Measurements from ENCODE around the gene TUBA4A.
"Not testable (repeated sequence)": the region's sequence is repeated elsewhere in the genome, so short reads cannot be mapped to it uniquely, and the experiment has no call there.

Gene TUBA4A

DNA sequence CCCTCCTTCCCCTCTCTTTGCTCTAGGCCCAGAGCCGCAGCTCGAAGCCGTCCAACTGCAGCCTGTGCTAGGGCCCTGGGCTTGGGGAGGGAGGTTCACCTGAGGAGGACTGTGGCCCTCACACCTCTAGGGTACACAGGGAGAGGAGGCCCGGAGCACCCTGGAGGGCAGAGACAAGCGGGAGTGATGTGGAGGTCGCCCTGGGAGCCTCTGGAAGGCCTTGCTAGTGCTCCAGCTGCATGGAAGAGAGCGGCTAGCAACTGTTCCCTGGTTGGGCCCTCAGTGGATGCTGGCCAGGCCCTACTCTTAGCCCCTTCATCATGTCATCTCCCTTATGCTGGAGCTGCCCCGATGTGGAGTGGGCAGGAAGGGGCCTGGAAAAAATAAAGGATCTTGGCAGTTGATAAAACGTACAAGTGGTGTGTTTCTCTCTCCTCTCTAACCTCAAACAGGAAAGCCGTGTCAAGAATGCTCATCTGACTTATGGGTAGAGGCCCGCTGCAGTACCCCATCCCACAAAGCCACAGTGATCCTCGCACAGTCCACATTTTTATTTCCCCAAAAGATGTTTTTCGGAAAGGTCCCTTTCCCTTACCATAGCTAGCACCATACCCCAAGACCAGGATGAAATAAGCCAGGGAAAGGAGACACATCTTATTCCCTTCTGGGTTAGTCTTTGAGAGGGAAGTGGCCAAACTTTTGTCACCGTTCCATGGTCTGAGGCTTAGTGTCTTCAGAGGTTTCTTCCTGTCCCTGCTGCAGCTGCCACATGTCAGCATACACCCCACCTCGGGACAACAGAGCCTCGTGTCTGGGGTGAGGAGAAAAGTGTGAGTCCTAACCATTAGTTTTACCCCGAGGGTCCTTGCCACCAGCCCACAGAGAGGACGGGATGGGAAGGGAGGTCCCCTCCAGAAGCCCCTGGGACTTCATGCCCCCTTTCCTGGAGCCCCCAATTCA is 44.2 kb downstream of the TUBA4A start:
- no peak for DNase-seq

DNA sequence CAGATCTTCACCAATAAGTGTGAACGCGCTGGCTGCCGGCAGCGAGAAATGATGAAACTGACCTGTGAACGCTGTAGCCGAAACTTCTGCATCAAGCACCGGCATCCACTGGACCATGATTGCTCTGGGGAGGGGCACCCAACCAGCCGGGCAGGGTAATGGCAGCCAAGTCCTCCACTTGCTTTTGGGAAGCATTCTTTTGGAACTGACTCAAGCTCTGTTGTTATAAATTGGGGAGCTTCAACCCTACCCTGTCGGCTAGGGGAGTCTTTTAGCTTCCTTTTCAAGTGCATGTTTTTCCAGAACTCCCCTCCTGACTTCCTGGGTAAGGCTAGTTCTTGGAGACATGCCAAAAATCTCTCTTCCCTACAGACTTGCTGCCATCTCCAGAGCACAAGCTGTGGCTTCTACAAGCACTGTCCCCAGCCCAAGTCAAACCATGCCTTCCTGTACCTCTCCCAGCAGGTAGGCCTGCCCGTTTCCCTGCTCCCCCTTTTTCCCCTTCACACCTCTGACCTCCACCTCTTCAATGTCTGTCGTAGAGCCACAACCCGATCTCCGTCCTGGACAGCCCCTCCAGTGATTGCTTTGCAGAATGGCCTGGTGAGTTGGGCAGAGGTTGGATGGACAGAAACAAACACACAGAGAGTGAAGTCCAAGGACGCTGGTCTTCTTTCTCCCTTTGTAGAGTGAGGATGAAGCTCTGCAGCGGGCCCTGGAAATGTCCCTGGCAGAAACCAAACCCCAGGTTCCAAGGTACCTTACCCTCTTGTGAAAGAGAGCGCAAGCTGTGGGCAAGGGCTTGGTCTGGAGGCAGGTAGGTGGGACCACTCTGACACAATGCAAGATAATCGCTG is 45.6 kb downstream of the TUBA4A start:
- no peak for DNase-seq

DNA sequence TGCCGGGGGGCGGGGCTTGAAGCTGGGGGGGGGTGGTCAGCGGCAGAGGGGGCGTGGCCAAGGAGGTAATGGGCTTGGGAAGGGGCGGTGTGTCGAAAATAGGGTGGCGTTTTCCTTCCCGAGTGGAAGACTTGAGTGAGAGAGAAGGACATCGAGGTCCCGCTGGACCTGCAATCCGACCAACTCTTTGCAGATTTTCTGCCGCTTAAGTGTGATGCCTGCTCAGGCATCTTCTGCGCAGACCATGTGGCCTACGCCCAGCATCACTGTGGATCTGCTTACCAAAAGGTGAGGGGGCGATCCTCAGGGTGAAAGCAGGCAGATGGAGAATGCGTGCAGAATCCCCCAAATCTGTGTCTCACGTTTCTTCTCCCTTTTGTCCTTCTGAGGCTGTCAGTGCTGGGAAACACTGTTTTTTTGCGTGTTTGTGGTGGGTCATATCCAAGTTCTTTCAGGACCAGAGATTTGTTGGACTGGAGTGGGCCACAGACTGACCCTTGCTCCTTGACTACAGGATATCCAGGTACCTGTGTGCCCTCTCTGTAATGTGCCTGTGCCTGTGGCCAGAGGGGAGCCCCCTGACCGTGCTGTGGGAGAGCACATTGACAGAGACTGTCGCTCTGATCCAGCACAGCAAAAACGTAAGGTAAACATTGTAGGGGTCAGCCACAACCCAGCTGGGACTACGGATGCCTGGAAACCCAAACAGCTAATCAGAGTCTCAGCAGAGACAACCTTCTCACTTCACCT is 46.4 kb downstream of the TUBA4A start:
- DNase-seq, result no peak

DNA sequence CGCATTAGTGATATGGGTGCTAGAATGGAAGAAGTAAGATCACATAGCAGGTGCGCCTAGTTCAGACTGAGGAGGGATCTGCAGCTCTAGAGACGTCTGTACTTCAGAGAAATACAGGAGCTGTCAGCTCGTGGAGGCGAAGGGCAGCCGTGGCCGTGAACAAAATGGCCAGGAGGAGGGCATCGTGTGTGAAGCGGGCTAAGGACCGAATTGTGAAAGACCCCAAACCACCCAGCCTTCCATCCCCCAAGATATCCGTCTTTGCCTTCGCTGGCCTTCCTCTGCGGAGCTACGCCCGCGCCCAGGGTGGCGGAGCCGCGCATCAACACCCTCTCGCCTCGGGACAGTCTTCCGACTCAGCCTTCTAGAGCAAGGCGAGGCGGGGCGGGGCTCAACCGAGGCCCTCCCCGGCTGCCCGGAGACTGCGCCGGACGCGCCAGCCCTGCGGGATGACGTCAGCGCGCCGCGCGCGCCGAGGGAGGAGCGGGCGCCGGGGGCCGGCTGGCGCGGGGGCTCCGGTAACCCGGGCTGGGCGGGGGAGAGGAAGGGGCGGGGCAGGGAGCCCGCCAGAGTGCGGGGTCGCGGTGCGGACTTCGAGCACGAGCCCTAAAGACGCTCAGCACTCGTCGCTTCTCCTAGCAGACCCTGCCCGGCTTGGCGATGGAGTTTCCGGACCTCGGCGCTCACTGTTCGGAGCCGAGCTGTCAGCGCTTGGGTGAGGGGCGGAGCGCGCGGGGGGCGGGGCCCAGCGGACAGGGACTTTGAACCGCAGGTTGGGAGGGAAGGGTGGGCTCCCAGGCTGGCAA is 47.2 kb downstream of the TUBA4A start, which contains the start of gene ZFAND2B:
Gene ZFAND2B, plus strand, starts transcription at position 455 of the 806 bp plus-strand sequence. Its CDS starts 206 bp downstream, at position 661.
- peak; percentile 90 for DNase-seq

DNA sequence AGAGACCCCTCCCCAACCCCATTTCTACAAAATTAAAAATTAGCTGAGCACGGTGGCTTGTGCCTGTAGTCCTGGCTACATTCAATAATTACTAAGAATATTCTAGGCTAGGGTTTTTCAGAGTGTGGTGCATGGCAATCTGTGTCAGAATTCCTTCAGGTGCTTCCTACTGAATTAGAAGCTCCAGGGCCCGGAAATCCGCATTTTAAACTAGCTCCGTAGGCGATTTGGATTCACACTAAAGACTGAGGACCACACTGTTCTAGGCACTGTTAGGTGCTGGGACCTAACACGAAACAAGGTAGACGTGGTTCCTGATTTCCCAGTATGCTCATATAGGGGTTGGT is 47.8 kb downstream of the TUBA4A start:
- no peak for DNase-seq

DNA sequence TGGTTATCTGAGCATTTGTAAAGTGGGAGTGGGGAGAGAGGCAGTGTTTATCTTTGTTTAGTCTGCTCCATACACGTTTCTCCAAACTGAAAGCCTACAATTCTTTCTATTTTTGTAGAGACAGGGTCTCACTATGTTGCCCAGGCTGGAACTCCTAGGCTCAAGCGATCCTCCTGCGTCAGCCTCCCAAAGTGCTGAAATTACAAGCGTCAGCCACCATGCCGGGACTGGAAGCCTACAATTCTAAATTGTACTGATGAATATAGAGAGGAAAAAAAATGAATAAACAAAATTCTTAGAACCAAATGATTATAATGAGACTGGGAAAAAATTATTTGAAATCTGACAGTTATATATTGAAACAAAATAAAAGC is 48.6 kb downstream of the TUBA4A start:
- DNase-seq, result no peak

DNA sequence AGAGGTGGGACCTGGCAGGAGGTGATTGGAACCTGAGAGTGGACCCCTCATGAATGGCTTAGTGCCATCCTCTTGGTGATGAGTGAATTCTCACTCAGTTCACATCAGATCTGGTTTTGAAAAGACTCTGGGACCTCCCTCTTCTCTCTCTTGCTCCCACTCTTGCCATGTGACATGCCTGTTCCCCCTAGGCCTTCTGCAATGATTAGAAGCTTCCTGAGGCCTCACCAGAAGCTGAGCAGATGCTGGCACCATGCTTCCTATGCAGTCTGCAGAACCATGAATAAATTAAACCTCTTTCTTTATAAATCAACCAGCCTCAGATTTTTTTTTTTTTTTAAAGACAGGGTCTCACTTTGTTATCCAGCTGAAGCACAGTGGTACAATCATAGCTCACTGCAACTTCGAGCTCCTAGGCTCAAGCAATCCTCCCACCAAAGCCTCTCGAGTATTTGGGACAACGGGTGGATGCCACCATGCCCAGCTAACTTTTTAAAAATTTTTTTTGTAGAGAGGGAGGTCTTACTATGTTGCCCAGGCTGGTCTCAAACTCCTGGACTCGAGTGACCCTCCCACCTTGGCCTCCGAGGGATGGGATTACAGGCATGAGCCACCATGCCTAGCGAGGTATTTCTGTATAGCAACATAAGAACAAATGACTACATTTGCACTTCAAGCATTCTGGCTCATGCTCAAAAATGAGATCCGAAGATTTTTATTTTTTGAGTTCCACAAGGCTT is 49.1 kb downstream of the TUBA4A start:
- no peak for DNase-seq

DNA sequence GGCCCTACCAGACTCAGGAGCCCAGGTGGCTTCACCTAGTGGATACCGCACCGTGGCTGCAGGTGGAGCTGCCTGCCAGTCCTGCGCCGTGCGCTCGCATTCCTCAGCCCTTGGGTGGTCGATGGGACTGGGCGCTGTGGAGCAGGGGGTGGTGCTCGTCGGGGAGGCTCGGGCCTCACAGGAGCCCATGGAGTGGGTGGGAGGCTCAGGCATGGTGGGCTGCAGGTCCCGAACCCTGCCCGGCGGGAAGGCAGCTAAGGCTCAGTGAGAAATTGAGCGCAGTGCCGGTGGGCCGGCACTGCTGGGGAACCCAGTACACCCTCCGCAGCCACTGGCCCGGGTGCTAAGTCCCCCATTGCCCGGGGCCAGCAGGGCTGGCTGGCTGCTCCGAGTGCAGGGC is 52.4 kb downstream of the TUBA4A start:
- DNase-seq, result not testable (repeated sequence)

DNA sequence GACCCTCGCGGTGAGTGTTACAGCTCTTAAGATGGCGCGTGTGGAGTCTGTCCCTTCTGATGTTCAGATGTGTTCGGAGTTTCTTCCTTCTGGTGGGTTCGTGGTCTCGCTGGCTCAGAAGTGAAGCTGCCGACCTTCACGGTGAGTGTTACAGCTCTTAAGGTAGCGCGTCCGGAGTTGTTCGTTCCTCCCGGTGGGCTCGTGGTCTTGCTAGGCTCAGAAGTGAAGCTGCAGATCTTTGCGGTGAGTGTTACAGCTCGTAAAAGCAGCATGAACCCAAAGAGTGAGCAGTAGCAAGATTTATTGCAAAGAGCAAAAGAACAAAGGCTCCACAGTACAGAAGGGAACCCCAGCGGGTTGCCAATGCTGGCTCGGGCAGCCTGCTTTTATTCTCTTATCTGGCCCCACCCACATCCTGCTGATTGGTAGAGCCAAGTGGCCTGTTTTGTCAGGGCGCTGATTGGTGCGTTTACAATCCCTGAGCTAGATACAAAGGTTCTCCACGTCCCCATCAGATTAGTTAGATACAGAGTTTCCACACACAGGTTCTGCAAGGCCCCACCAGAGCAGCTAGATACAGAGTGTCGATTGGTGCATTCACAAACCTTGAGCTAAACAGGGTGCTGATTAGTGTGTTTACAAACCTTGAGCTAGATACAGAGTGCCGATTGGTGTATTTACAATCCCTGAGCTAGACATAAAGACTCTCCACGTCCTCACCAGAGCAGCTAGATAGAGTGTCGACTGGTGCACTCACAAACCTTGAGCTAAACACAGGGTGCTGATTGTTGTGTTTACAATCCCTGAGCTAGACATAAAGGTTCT is 53.0 kb downstream of the TUBA4A start:
- DNase-seq, result not testable (repeated sequence)

All from NCI-H748 treated with DMSO at 0.1 percent for 48 hours (cell line).